ENCODE results near the gene SMIM38.

DNA sequence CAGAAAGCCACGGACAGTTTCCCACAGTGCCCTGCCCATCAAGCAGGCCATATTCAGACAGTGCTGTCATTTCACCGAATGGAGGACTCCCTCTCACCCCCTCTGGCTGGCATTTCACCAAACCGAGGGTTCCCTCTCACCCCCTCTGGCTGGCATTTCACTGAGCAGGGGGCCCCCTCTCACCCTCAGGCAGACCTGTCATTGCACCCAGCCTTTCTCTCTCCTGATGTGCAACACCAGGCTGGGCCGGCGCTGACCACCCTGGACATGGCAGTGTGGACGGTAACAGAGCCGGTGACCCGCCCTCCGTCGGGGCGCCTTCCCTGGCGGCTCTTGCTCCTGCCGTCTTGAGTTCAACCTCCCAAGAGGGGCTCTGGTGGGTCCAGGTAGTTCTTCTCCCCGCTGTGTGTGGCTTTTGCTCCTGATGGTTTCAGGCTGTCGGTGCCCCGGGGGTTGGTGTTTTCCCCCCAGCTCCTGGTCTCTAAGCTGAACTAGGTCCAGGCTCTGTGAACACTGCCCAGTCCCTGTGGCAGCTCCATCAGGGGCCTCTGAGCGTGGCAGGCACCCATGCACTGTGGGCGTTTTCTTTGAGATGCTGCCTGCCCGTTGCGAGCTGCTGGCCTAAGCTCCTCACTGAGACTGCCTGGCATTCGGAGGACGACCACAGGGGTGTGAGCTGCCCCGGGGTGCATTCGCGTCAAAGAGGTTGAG, 46.9 kb downstream of the SMIM38 start:
- TF ChIP-seq YY1 (IDR thresholded peaks at IDR 0.05) (no peak), EGR1 (IDR thresholded peaks at IDR 0.05; ENCODE audit: low read depth in 2 of 2) (no peak), ATF3 (IDR thresholded peaks at IDR 0.05) (no peak), SP1 (IDR thresholded peaks at IDR 0.05) (no peak), GABPA (IDR thresholded peaks at IDR 0.05 in 1 of 2, conservative IDR thresholded peaks at IDR 0.05 in 1 of 2) (no peak), TAF1 (conservative IDR thresholded peaks at IDR 0.05) (no peak), HNF4A (conservative IDR thresholded peaks at IDR 0.05) (no peak), RXRA (IDR thresholded peaks at IDR 0.05) (no peak), REST (IDR thresholded peaks at IDR 0.05) (no peak), JUND (IDR thresholded peaks at IDR 0.05) (no peak), RAD21 (IDR thresholded peaks at IDR 0.05) (no peak)
- TF ChIP-seq, protein P1, sequence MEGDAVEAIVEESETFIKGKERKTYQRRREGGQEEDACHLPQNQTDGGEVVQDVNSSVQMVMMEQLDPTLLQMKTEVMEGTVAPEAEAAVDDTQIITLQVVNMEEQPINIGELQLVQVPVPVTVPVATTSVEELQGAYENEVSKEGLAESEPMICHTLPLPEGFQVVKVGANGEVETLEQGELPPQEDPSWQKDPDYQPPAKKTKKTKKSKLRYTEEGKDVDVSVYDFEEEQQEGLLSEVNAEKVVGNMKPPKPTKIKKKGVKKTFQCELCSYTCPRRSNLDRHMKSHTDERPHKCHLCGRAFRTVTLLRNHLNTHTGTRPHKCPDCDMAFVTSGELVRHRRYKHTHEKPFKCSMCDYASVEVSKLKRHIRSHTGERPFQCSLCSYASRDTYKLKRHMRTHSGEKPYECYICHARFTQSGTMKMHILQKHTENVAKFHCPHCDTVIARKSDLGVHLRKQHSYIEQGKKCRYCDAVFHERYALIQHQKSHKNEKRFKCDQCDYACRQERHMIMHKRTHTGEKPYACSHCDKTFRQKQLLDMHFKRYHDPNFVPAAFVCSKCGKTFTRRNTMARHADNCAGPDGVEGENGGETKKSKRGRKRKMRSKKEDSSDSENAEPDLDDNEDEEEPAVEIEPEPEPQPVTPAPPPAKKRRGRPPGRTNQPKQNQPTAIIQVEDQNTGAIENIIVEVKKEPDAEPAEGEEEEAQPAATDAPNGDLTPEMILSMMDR (IDR thresholded peaks at IDR 0.05; ENCODE audit: low read depth, low read length, missing input control), result no peak
- TF ChIP-seq, protein P2, sequence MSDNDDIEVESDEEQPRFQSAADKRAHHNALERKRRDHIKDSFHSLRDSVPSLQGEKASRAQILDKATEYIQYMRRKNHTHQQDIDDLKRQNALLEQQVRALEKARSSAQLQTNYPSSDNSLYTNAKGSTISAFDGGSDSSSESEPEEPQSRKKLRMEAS (IDR thresholded peaks at IDR 0.05), result no peak
